Gastroesophageal sphincter (tissue), 4 donors: ENCODE measurements around the gene SCARB1. TPM values are rescaled to one million over a fixed set of nuclear protein-coding genes. Genes with fewer than 3 reads are reported as not detected.
A peak's percentile ranks its signal among the peaks of the same experiment; 100 is the strongest.

Source experiments
- ATAC-seq: fragments of 150-250 bp; one replicate; pipeline ENCODE4 v1.9.1; 2016; ENCODE audit warnings: mild to moderate bottlenecking, moderate library complexity
- H3K27ac ChIP-seq, 4 donors: fragments of 200-600 bp; sonication (generic) in 3 of 4; 1 replicate in 3 of 4; 2 replicates in 1 of 4; pipeline ENCODE4 v1.5.1; 2016 to 2019
- H3K27me3 ChIP-seq: fragments of 200-600 bp; sonication (generic); one replicate; pipeline ENCODE4 v1.5.1; 2019
- H3K36me3 ChIP-seq, 2 donors: fragments of 200-600 bp; sonication (generic); one replicate each; pipeline ENCODE4 v1.5.1; 2019; ENCODE audit warnings: control low read depth in 1 of 2
- H3K4me1 ChIP-seq, 3 donors: fragments of 200-600 bp; sonication (generic); 1 replicate in 2 of 3; 2 replicates in 1 of 3; pipeline ENCODE4 v1.5.1; 2016 to 2019; ENCODE audit warnings: control low read depth in 2 of 3
- H3K4me3 ChIP-seq, 2 donors: fragments of 200-600 bp; sonication (generic); one replicate each; pipeline ENCODE4 v1.5.1; 2019; ENCODE audit warnings: mild to moderate bottlenecking in 1 of 2, moderate library complexity in 1 of 2
- H3K9me3 ChIP-seq, 3 donors: fragments of 200-600 bp; sonication (generic); one replicate each; pipeline ENCODE4 v1.5.1; 2017 to 2019; ENCODE audit warnings: control low read depth in 2 of 3
- EP300 ChIP-seq: sonication (generic); formaldehyde crosslinking; IDR thresholded peaks from one replicate; pipeline ENCODE4 v1.6.1; 2017; ENCODE audit warnings: antibody characterized with exemption, mild to moderate bottlenecking
- POLR2A ChIP-seq, 2 donors: fragments of 450-650 bp; IDR thresholded peaks; one replicate each; pipeline ENCODE4 v1.6.1; 2017; ENCODE audit warnings: antibody characterized with exemption in 2 of 2, mild to moderate bottlenecking in 2 of 2, moderate library complexity in 1 of 2
- POLR2AphosphoS5 ChIP-seq: sonication (generic); formaldehyde crosslinking; IDR thresholded peaks from one replicate; pipeline ENCODE4 v1.6.1; 2017; ENCODE audit warnings: antibody characterized with exemption
- WGBS, 2 donors: methylation state at CpG; one replicate each; pipeline ENCODE4 v1.1.5; 2018; ENCODE audit warnings: low coverage in 1 of 2; 5-methylcytosine and 5-hydroxymethylcytosine counted together
- total RNA-seq, 4 donors: library from RNA; depleted of rRNA; stranded (reverse); fragments of >200 nt; gene quantifications; one replicate each; pipeline ENCODE4 v1.1.0, GENCODE V29; 2016
- TF ChIP-seq, protein P1 (sequence below), 4 experiments: fragments of 200-600 bp in 2 of 4; fragments of 450-650 bp in 2 of 4; sonication (generic) in 1 of 4; IDR thresholded peaks; one replicate each; pipeline ENCODE4 v1.5.1; 2017 to 2019; ENCODE audit warnings: antibody characterized with exemption in 4 of 4, mild to moderate bottlenecking in 2 of 4, moderate library complexity in 2 of 4

The SCARB1 gene
- total RNA-seq, 4 donors from 2014 or later: 6.8 to 13.9 (median 11.5) TPM

- peaks cover 0 to 8% (median 0%) of the 10 kb centered on the region in 3 donors for H3K9me3 ChIP-seq
- H3K27ac ChIP-seq: no peak overlapping the region
- H3K4me1 ChIP-seq: peaks cover 6 to 50% (median 34%) of the 10 kb centered on the region in 3 donors
- TF ChIP-seq, protein P1, sequence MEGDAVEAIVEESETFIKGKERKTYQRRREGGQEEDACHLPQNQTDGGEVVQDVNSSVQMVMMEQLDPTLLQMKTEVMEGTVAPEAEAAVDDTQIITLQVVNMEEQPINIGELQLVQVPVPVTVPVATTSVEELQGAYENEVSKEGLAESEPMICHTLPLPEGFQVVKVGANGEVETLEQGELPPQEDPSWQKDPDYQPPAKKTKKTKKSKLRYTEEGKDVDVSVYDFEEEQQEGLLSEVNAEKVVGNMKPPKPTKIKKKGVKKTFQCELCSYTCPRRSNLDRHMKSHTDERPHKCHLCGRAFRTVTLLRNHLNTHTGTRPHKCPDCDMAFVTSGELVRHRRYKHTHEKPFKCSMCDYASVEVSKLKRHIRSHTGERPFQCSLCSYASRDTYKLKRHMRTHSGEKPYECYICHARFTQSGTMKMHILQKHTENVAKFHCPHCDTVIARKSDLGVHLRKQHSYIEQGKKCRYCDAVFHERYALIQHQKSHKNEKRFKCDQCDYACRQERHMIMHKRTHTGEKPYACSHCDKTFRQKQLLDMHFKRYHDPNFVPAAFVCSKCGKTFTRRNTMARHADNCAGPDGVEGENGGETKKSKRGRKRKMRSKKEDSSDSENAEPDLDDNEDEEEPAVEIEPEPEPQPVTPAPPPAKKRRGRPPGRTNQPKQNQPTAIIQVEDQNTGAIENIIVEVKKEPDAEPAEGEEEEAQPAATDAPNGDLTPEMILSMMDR (IDR thresholded peaks at IDR 0.05): no peak
- no peak for TF ChIP-seq POLR2AphosphoS5
- no peak for TF ChIP-seq POLR2A (IDR thresholded peaks at IDR 0.05)
- TF ChIP-seq EP300: no peak
- no peaks in the 10 kb centered on the region for H3K36me3 ChIP-seq
- no peak for ATAC-seq
- no peak overlapping the region for H3K4me3 ChIP-seq
- H3K27me3 ChIP-seq: no peaks in the 10 kb centered on the region
- 84 to 91% methylated on average over 3 of the region's 3 CpGs for WGBS, 2 donors
Measured at GRCh38 chr12:124769163-124769530, 94.5 kb downstream of the SCARB1 start.

- Histone ChIP-seq H3K36me3 (no peaks in the 10 kb centered on the region), H3K4me3 (no peak overlapping the region), H3K27me3 (no peaks in the 10 kb centered on the region), H3K4me1 (peaks cover 6 to 53% (median 34%) of the 10 kb centered on the region in 3 donors), H3K27ac (no peak overlapping the region), H3K9me3 (peaks cover 0 to 10% (median 0%) of the 10 kb centered on the region in 3 donors)
- 67 to 80% methylated on average over 5 to 11 of the region's 11 CpGs for WGBS, 2 donors
- ATAC-seq: no peak
- TF ChIP-seq, protein P1 (IDR thresholded peaks at IDR 0.05): no peak
- TF ChIP-seq POLR2AphosphoS5: no peak
Measured at GRCh38 chr12:124768452-124769162, 95.1 kb downstream of the SCARB1 start.

GRCh38 chr12:124767066-124767821, 96.4 kb downstream of the SCARB1 start:
- Histone ChIP-seq H3K9me3 (peaks cover 0 to 10% (median 0%) of the 10 kb centered on the region in 3 donors), H3K4me3 (no peak overlapping the region), H3K27me3 (no peaks in the 10 kb centered on the region), H3K27ac (peak overlapping the region in 3 of 4 donors; percentile 85 to 88 (median 85)), H3K36me3 (no peaks in the 10 kb centered on the region), H3K4me1 (peaks cover 6 to 63% (median 37%) of the 10 kb centered on the region in 3 donors)
- WGBS, 2 donors: 18% methylated on average over 8 of the region's 21 CpGs; no CpG with 5 or more reads in 1 of the 2 donors
- ATAC-seq: peak; percentile 52
- TF ChIP-seq, protein P1 (IDR thresholded peaks at IDR 0.05): peak; percentile 99 to 100 (median 100)
- TF ChIP-seq POLR2A (IDR thresholded peaks at IDR 0.05): no peak

GRCh38 chr12:124766727-124767065, 97.0 kb downstream of the SCARB1 start:
- H3K27ac ChIP-seq: peak overlapping the region; percentile 47 to 88 (median 85)
- H3K36me3 ChIP-seq: no peaks in the 10 kb centered on the region
- TF ChIP-seq, protein P1 (IDR thresholded peaks at IDR 0.05): no peak
- TF ChIP-seq EP300: no peak
- no peak for TF ChIP-seq POLR2AphosphoS5
- no peak for TF ChIP-seq POLR2A (IDR thresholded peaks at IDR 0.05)
- no peak overlapping the region for H3K4me3 ChIP-seq
- peaks cover 6 to 63% (median 36%) of the 10 kb centered on the region in 3 donors for H3K4me1 ChIP-seq
- H3K9me3 ChIP-seq: peaks cover 0 to 10% (median 0%) of the 10 kb centered on the region in 3 donors
- ATAC-seq: no peak
- H3K27me3 ChIP-seq: no peaks in the 10 kb centered on the region
